Kidney (tissue), 14 donors: ENCODE results near the gene POLR2C. TPM values are rescaled to one million over a fixed set of nuclear protein-coding genes. Genes with fewer than 3 reads are reported as not detected.

Experiments used
- DNase-seq, 5 donors: peaks; one replicate each; pipeline ENCODE4 v3.0.0-alpha.2; 2013 to 2020
- FAIRE-seq: peaks from 2 replicates; lab custom pipeline; 2012; peaks lifted over from hg19 to GRCh38; lab: Jason Lieb, UNC
- H3K27ac ChIP-seq, 2 donors: one replicate each; pipeline ENCODE4 v1.7.0; 2013; ENCODE audit warnings: low read depth in 2 of 2, low read length in 2 of 2, inconsistent platforms in 1 of 2
- H3K27me3 ChIP-seq: one replicate; pipeline ENCODE4 v1.7.1; 2013; ENCODE audit warnings: low read length, inconsistent platforms; ENCODE audit not compliant: control insufficient read depth, insufficient read depth
- H3K36me3 ChIP-seq, 3 donors: one replicate each; pipeline versions ENCODE4 v1.7.0 to v1.7.1; 2013; ENCODE audit warnings: low read length in 3 of 3, control low read depth in 1 of 3, inconsistent platforms in 1 of 3; ENCODE audit not compliant: insufficient read depth in 3 of 3, control insufficient read depth in 2 of 3
- H3K4me1 ChIP-seq, 3 donors: one replicate each; pipeline versions ENCODE4 v1.7.0 to v1.7.1; 2013; ENCODE audit warnings: low read length in 3 of 3, inconsistent platforms in 1 of 3, low read depth in 1 of 3; ENCODE audit not compliant: control insufficient read depth in 2 of 3, insufficient read depth in 2 of 3
- H3K4me3 ChIP-seq, 3 donors: one replicate each; pipeline versions ENCODE4 v1.7.0 to v1.8.1; 2013; ENCODE audit warnings: low read length in 3 of 3, control low read depth in 1 of 3, inconsistent platforms in 1 of 3
- H3K9ac ChIP-seq, 3 donors: one replicate each; pipeline versions ENCODE4 v1.7.0 to v1.7.1; 2013; ENCODE audit warnings: low read length in 3 of 3, control low read depth in 1 of 3, inconsistent platforms in 1 of 3
- H3K9me3 ChIP-seq, 3 donors: one replicate each; pipeline versions ENCODE4 v1.7.0 to v1.7.1; 2013; ENCODE audit warnings: low read length in 3 of 3, control low read depth in 1 of 3, inconsistent platforms in 1 of 3; ENCODE audit not compliant: control insufficient read depth in 2 of 3, insufficient read depth in 1 of 3
- CTCF ChIP-seq: IDR thresholded peaks from 3 replicates; pipeline ENCODE4 v1.5.1; 2012; ENCODE audit warnings: mild to moderate bottlenecking, moderate library complexity, borderline replicate concordance; ENCODE audit not compliant: insufficient read depth; ENCODE audit errors: extremely low read depth
- intact Hi-C: fragments of 100-400 bp; cut with DNase I; formaldehyde crosslinking; loops from one replicate; pipeline ENCODE4 v1.11.1; 2022
- polyA plus RNA-seq: library from polyadenylated mRNA; stranded (reverse); fragments of 350-450 nt; fragmentation: Illumina TruSeq; extraction: RNeasy Lipid Tissue Mini Kit (QIAGEN cat#74804); gene quantifications from one replicate; pipeline ENCODE4 v1.2.3, GENCODE V29; 2014; ENCODE audit warnings: low read depth, low replicate concordance; ENCODE audit not compliant: insufficient read depth
- total RNA-seq: library from RNA; stranded (reverse); fragmentation: NEBNext Ultra II Directional; extraction: Animal tissue kit (Norgen Biotek cat#: 25700); gene quantifications from one replicate; pipeline ENCODE4 v1.2.1, GENCODE V29; 2021
- donor health status: control.
- donor health status: control.
- donor health status: control.
- donor health status: control.
- donor health status: control.
- donor health status: DM: yes; HTN: yes; CAD: no.
- donor health status: Normal renal cell carcinoma (clear cell type).

Gene POLR2C
- total and polyA plus RNA-seq, 2 donors from 2014 or later: 58.9 to 68.9 TPM

- Histone ChIP-seq H3K9ac (no peak overlapping the region), H3K27ac (no peak overlapping the region), H3K4me1 (peaks cover 2 to 9% (median 6%) of the 10 kb centered on the region in 3 donors), H3K9me3 (peaks cover 0 to 2% (median 0%) of the 10 kb centered on the region in 3 donors), H3K4me3 (no peak overlapping the region), H3K27me3 (no peaks in the 10 kb centered on the region), H3K36me3 (peaks cover 0 to 3% (median 0%) of the 10 kb centered on the region in 3 donors)
- TF ChIP-seq CTCF: no peak
- FAIRE-seq: no peak
- DNase-seq: no peak
- intact Hi-C loops: no loop called here
Measured at GRCh38 chr16:57444711-57445110, 17.8 kb upstream of the POLR2C start.

- Histone ChIP-seq H3K27me3 (no peaks in the 10 kb centered on the region), H3K36me3 (peaks cover 0 to 3% (median 0%) of the 10 kb centered on the region in 3 donors), H3K27ac (no peak overlapping the region), H3K9ac (no peak overlapping the region), H3K4me1 (peaks cover 2 to 9% (median 6%) of the 10 kb centered on the region in 3 donors), H3K4me3 (no peak overlapping the region), H3K9me3 (no peaks in the 10 kb centered on the region)
- intact Hi-C loops: no loop called here
- FAIRE-seq: no peak
- DNase-seq: no peak
- no peak for TF ChIP-seq CTCF
Measured at GRCh38 chr16:57445510-57445909, 17.0 kb upstream of the POLR2C start.

- DNase-seq (peak in 3 of 5 donors; percentile 51 to 79 (median 79)), FAIRE-seq (no peak)
- Histone ChIP-seq H3K27me3 (no peaks in the 10 kb centered on the region), H3K4me3 (peak overlapping the region; percentile 80 to 98 (median 98)), H3K9me3 (no peaks in the 10 kb centered on the region), H3K9ac (peak overlapping the region; percentile 74 to 90 (median 84)), H3K36me3 (peaks cover 0 to 1% (median under 1%) of the 10 kb centered on the region in 3 donors), H3K27ac (peak overlapping the region; percentile 97 to 98), H3K4me1 (peaks cover 2 to 9% (median 6%) of the 10 kb centered on the region in 3 donors)
- intact Hi-C loops: no loop called here
- no peak for TF ChIP-seq CTCF
Measured at GRCh38 chr16:57446531-57447185, 15.8 kb upstream of the POLR2C start.
